Activated CD4-positive, alpha-beta T cell treated with anti-CD3 and anti-CD28 coated beads, Interleukin-2, amount 10 ng/mL, durations not matched to agents 7 days and 5 days (primary cell): ENCODE data around the gene LPAR3. TPM values are rescaled to one million over a fixed set of nuclear protein-coding genes. Genes with fewer than 3 reads are reported as not detected.

Source experiments
- CTCF ChIA-PET: fragments of 350-600 bp; sonication (Branson Sonifier 250); formaldehyde crosslinking; loops from one replicate; lab custom pipeline; 2021; ENCODE audit warnings: antibody characterized with exemption; lab: Charles Lee
- POLR2A ChIA-PET: fragments of 350-600 bp; sonication (Branson Sonifier 250); formaldehyde crosslinking; loops from one replicate; lab custom pipeline; 2021; ENCODE audit warnings: antibody characterized with exemption; lab: Charles Lee
- DNase-seq: peaks from one replicate; pipeline ENCODE4 v3.0.0-alpha.2; 2020
- H3K27ac Mint-ChIP-seq: one replicate; pipeline ENCODE4 v1.8.0; 2021; ENCODE audit warnings: mild to moderate bottlenecking, moderate library complexity, mixed read lengths
- H3K27me3 Mint-ChIP-seq: one replicate; pipeline ENCODE4 v1.8.0; 2021; ENCODE audit warnings: mixed read lengths
- H3K36me3 Mint-ChIP-seq: one replicate; pipeline ENCODE4 v1.8.0; 2021; ENCODE audit warnings: low read depth, mixed read lengths
- H3K4me1 Mint-ChIP-seq: one replicate; pipeline ENCODE4 v1.8.0; 2021; ENCODE audit warnings: mixed read lengths
- H3K4me3 Mint-ChIP-seq: one replicate; pipeline ENCODE4 v1.8.0; 2021; ENCODE audit warnings: mild to moderate bottlenecking, moderate library complexity, mixed read lengths
- H3K9me3 Mint-ChIP-seq: one replicate; pipeline ENCODE4 v1.8.0; 2021; ENCODE audit warnings: mixed read lengths
- total RNA-seq, 2 experiments: library from RNA; stranded (reverse); gene quantifications; one replicate each; pipeline ENCODE4 v1.2.3, GENCODE V29; 2021

LPAR3 gene
- total RNA-seq, 2 experiments from 2014 or later, result 1.3 to 1.5 TPM

GRCh38 chr1:84774669-84775534, 118.1 kb downstream of the LPAR3 start:
- POLR2A ChIA-PET, result no interaction called here
- H3K9me3 Mint-ChIP-seq, result no peaks in the 10 kb centered on the region
- peaks cover 9% of the 10 kb centered on the region for H3K27me3 Mint-ChIP-seq

DNA sequence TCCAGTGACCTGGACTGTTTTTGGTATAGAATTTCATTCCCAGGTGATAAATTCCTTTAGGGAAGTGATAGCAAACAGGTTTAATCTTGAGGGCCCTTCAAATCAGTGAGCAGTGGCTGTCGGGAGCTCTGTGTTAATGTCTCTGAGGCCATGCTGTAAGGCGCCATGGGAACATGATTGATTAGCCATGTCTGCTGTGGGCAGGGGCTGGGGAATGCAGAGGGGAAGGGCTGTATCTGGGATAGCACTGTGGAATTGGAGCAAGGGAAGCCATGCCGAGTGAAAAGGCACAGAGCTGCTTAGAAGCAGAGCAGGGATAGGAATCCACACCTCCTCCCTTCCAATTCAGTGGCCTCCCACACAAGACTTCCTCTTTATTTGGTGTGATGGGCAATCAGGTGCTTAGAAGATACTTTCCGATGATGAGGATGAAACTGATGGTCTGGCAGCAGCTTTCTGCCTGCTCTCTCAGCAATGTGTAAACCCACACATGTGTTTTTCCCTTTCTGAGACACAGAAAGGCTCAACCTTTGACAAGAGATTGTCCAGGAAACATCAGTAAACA, 119.0 kb downstream of the LPAR3 start:
- Mint-ChIP-seq H3K27ac (no peak overlapping the region), H3K4me1 (peaks cover 5% of the 10 kb centered on the region), H3K4me3 (no peak overlapping the region), H3K9me3 (no peaks in the 10 kb centered on the region), H3K27me3 (peaks cover 17% of the 10 kb centered on the region), H3K36me3 (no peaks in the 10 kb centered on the region)
- ChIA-PET CTCF (no interaction called here), POLR2A (no interaction called here)
- DNase-seq, result no peak

More at GRCh38 chr1:84774669-84775534, 118.1 kb downstream of the LPAR3 start:
- Mint-ChIP-seq H3K4me3 (no peak overlapping the region), H3K4me1 (peaks cover 13% of the 10 kb centered on the region), H3K36me3 (no peaks in the 10 kb centered on the region), H3K27ac (no peak overlapping the region)
- CTCF ChIA-PET, result interaction anchor here (0.6 kb wide), 1 partner anchor 218 kb away, joined by 3 read pairs; no protein-coding TSS in a partner anchor
- no peak for DNase-seq

- ChIA-PET CTCF (interaction anchor here (1.4 kb wide), 3 partner anchors 9 to 330 kb away, joined by 5 to 7 read pairs (median 7); no protein-coding TSS in a partner anchor), POLR2A (no interaction called here)
- DNase-seq, result no peak
- Mint-ChIP-seq H3K27me3 (peaks cover 25% of the 10 kb centered on the region), H3K9me3 (no peaks in the 10 kb centered on the region), H3K27ac (no peak overlapping the region), H3K36me3 (no peaks in the 10 kb centered on the region), H3K4me3 (no peak overlapping the region), H3K4me1 (peaks cover 3% of the 10 kb centered on the region)
Measured at GRCh38 chr1:84773195-84773594, 119.8 kb downstream of the LPAR3 start.

- peak; percentile 82 for DNase-seq
- Mint-ChIP-seq H3K36me3 (no peaks in the 10 kb centered on the region), H3K27me3 (peaks cover 30% of the 10 kb centered on the region), H3K4me3 (no peak overlapping the region), H3K4me1 (peaks cover 3% of the 10 kb centered on the region), H3K9me3 (no peaks in the 10 kb centered on the region), H3K27ac (peak overlapping the region; percentile 34)
- CTCF ChIA-PET, result interaction anchor here (0.6 to 1.7 kb wide), 11 partner anchors 10 to 330 kb away, joined by 3 to 7 read pairs (median 4); no protein-coding TSS in a partner anchor
- POLR2A ChIA-PET, result no interaction called here
Measured at GRCh38 chr1:84772428-84772943, 120.5 kb downstream of the LPAR3 start.

DNA sequence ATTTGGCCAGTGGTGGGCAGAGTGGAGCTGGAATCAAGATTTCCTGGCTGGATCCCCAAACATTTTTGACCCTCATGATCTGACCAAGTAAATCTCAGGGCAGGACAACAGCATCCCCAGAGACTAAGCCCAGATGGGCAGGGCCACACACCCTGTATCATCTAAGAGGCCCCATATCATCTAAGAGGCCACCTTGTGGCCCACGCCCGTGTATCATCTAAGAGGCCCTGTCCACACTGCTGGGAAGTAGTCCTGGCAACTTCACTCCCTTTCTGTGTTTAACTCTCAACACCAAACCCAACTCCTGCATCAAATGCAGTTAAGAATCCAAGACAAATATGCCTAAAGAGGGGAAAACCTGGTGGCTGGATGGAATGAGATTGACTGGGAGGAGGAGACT, 121.1 kb downstream of the LPAR3 start:
- Mint-ChIP-seq H3K4me3 (no peak overlapping the region), H3K4me1 (peaks cover 3% of the 10 kb centered on the region), H3K27me3 (peaks cover 30% of the 10 kb centered on the region), H3K36me3 (no peaks in the 10 kb centered on the region), H3K27ac (no peak overlapping the region), H3K9me3 (no peaks in the 10 kb centered on the region)
- ChIA-PET POLR2A (no interaction called here), CTCF (interaction anchor here (0.7 to 1.7 kb wide), 11 partner anchors 10 to 329 kb away, joined by 3 to 7 read pairs (median 4); no protein-coding TSS in a partner anchor)
- DNase-seq, result no peak

- no peak for DNase-seq
- H3K27ac Mint-ChIP-seq, result no peak overlapping the region
- H3K4me1 Mint-ChIP-seq, result peaks cover 3% of the 10 kb centered on the region
- POLR2A ChIA-PET, result no interaction called here
- peaks cover 41% of the 10 kb centered on the region for H3K27me3 Mint-ChIP-seq
- H3K4me3 Mint-ChIP-seq, result no peak overlapping the region
- no peaks in the 10 kb centered on the region for H3K9me3 Mint-ChIP-seq
- no peaks in the 10 kb centered on the region for H3K36me3 Mint-ChIP-seq
- CTCF ChIA-PET, result no interaction called here
Measured at GRCh38 chr1:84770481-84770880, 122.5 kb downstream of the LPAR3 start.

DNA sequence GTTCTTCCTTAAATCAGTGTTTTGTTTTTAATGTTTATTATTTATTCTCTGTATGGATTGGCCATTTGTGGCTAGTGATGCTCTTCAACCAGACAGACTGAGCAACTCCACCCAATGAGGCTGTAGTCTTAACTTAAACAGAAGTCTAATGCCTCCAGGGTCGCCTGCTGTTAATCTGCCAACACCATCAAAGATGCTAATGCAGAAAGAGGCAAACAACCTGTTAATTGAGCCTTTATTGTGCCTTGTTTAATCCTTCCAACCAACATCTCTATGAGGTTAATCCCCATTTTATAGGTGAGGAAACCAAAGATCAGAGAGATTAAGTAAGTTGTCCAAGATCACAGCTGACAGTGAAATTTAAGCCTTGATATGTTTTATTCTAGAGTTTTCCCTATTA, 123.4 kb downstream of the LPAR3 start:
- CTCF ChIA-PET, result no interaction called here
- DNase-seq, result no peak
- H3K27ac Mint-ChIP-seq, result no peak overlapping the region
- H3K36me3 Mint-ChIP-seq, result no peaks in the 10 kb centered on the region
- H3K9me3 Mint-ChIP-seq, result no peaks in the 10 kb centered on the region
- POLR2A ChIA-PET, result no interaction called here
- peaks cover 3% of the 10 kb centered on the region for H3K4me1 Mint-ChIP-seq
- H3K4me3 Mint-ChIP-seq, result no peak overlapping the region
- peaks cover 44% of the 10 kb centered on the region for H3K27me3 Mint-ChIP-seq

- no peak for DNase-seq
- peaks cover 44% of the 10 kb centered on the region for H3K27me3 Mint-ChIP-seq
- no peak overlapping the region for H3K27ac Mint-ChIP-seq
- H3K9me3 Mint-ChIP-seq, result no peaks in the 10 kb centered on the region
- no peaks in the 10 kb centered on the region for H3K36me3 Mint-ChIP-seq
- ChIA-PET POLR2A (no interaction called here), CTCF (interaction anchor here (1.7 kb wide), 1 partner anchor 15 kb away, joined by 5 read pairs; no protein-coding TSS in a partner anchor)
- no peak overlapping the region for H3K4me3 Mint-ChIP-seq
- H3K4me1 Mint-ChIP-seq, result peaks cover 3% of the 10 kb centered on the region
Measured at GRCh38 chr1:84768634-84769033, 124.4 kb downstream of the LPAR3 start.

GRCh38 chr1:84763912-84764680, 128.9 kb downstream of the LPAR3 start:
- CTCF ChIA-PET, result interaction anchor here (1.1 to 1.8 kb wide), 3 partner anchors 16 to 117 kb away, joined by 3 to 5 read pairs (median 3); no protein-coding TSS in a partner anchor
- Mint-ChIP-seq H3K27me3 (peaks cover 39% of the 10 kb centered on the region), H3K36me3 (no peaks in the 10 kb centered on the region)

GRCh38 chr1:84762664-84763063, 130.3 kb downstream of the LPAR3 start:
- Mint-ChIP-seq H3K36me3 (no peaks in the 10 kb centered on the region), H3K27ac (no peak overlapping the region), H3K4me1 (peaks cover 7% of the 10 kb centered on the region), H3K27me3 (peaks cover 27% of the 10 kb centered on the region), H3K4me3 (no peak overlapping the region), H3K9me3 (no peaks in the 10 kb centered on the region)
- POLR2A ChIA-PET, result no interaction called here
- DNase-seq, result no peak
- CTCF ChIA-PET, result interaction anchor here (0.8 to 2.0 kb wide), 4 partner anchors 10 to 26 kb away, joined by 3 to 7 read pairs (median 4); no protein-coding TSS in a partner anchor

More at GRCh38 chr1:84763912-84764680, 128.9 kb downstream of the LPAR3 start:
- peaks cover 2% of the 10 kb centered on the region for H3K4me1 Mint-ChIP-seq
- no peaks in the 10 kb centered on the region for H3K9me3 Mint-ChIP-seq
- POLR2A ChIA-PET, result interaction anchor here (0.6 kb wide), 1 partner anchor 49 kb away, joined by 4 read pairs; no protein-coding TSS in a partner anchor
- H3K4me3 Mint-ChIP-seq, result no peak overlapping the region
- H3K27ac Mint-ChIP-seq, result no peak overlapping the region
- DNase-seq, result no peak
